HUDEP-2 (cell line): ENCODE results near the gene AMZ2.
"Not testable (repeated sequence)": the region's sequence is repeated elsewhere in the genome, so short reads cannot be mapped to it uniquely, and the experiment has no call there.

Source experiments
- DNase-seq, 76 experiments: peaks; one replicate each; lab custom pipeline; 2025; ENCODE audit not compliant: unreplicated experiment in 76 of 76; lab: John Stamatoyannopoulos, UW

Gene AMZ2

GRCh38 chr17:68248199-68248825 is 469 bp downstream of the AMZ2 start:
- peak in 24 of 76 experiments; percentile 16 to 59 (median 36) for DNase-seq

GRCh38 chr17:68248891-68249290 is 1.0 kb downstream of the AMZ2 start:
- peak in 2 of 76 experiments; percentile 13 to 14 for DNase-seq

GRCh38 chr17:68249354-68249765 is 1.5 kb downstream of the AMZ2 start:
- peak in 31 of 76 experiments; percentile 2 to 74 (median 31) for DNase-seq

GRCh38 chr17:68253426-68253825 is 5.6 kb downstream of the AMZ2 start:
- not testable (repeated sequence) for DNase-seq

GRCh38 chr17:68255151-68255550 is 7.3 kb downstream of the AMZ2 start:
- no peak for DNase-seq

GRCh38 chr17:68255731-68256538 is 8.1 kb downstream of the AMZ2 start:
- peak in 9 of 76 experiments; percentile 4 to 23 (median 7) for DNase-seq

- DNase-seq, result not testable (repeated sequence)
Observed at GRCh38 chr17:68256701-68257100, 8.9 kb downstream of the AMZ2 start.

GRCh38 chr17:68257934-68258333 is 10.1 kb downstream of the AMZ2 start:
- DNase-seq, result no peak

GRCh38 chr17:68258890-68259647 is 11.2 kb downstream of the AMZ2 start:
- DNase-seq, result peak in 43 of 76 experiments; percentile 8 to 62 (median 29)

- peak in 42 of 76 experiments; percentile 3 to 62 (median 25) for DNase-seq
Observed at GRCh38 chr17:68259648-68259951, 11.8 kb downstream of the AMZ2 start.

GRCh38 chr17:68260051-68260762 is 12.4 kb downstream of the AMZ2 start:
- DNase-seq, result peak in 2 of 76 experiments; percentile 3 to 22

- not testable (repeated sequence) for DNase-seq
Observed at GRCh38 chr17:68262467-68262866, 14.6 kb downstream of the AMZ2 start.

GRCh38 chr17:68263101-68263681 is 15.3 kb downstream of the AMZ2 start:
- DNase-seq, result peak in 34 of 76 experiments; percentile 1 to 77 (median 52)

- DNase-seq, result not testable (repeated sequence)
Observed at GRCh38 chr17:68265833-68266232, 18.0 kb downstream of the AMZ2 start.

- DNase-seq, result no peak
Observed at GRCh38 chr17:68273722-68274121, 25.9 kb downstream of the AMZ2 start.

- DNase-seq, result not testable (repeated sequence)
Observed at GRCh38 chr17:68276339-68276738, 28.5 kb downstream of the AMZ2 start.

GRCh38 chr17:68277807-68278206 is 30.0 kb downstream of the AMZ2 start:
- DNase-seq, result no peak

- DNase-seq, result not testable (repeated sequence)
Observed at GRCh38 chr17:68281965-68282364, 34.1 kb downstream of the AMZ2 start.

- peak in 2 of 76 experiments; percentile 7 to 12 for DNase-seq
Observed at GRCh38 chr17:68288375-68288774, 40.5 kb downstream of the AMZ2 start.

- no peak for DNase-seq
Observed at GRCh38 chr17:68288804-68289203, 41.0 kb downstream of the AMZ2 start.
